Stimulated activated CD8-positive, alpha-beta memory T cell treated with anti-CD3 and anti-CD28 coated beads, Interleukin-15, amount 100 ng/mL, for 4 hours (primary cell): ENCODE data around the gene C17orf50.
A peak's percentile ranks its signal among the peaks of the same experiment; 100 is the strongest.

Experiments used
- DNase-seq, 2 donors: peaks; one replicate each; pipeline ENCODE4 v3.0.0-alpha.2; 2020; ENCODE audit warnings: low read depth in 2 of 2

Gene C17orf50

DNA sequence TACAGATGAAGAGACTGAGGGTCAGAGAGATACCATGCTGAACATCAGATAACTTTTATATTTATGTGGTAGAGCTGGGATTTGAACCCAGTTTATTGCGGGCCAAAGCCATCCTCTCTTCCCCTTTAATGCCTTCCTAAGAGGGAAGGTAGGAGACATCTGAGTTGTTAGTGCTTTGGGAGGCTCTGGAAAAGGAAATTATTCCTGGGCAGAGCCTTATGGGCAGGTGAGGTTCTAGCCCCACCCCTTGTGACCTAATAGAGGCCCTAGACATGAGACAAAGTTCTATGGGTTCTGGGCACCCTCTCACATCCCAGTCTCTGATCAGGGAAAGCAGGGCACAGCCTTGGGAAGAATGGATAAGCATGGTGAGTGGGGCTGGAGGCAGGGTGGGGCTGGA, at the start of gene C17orf50:
C17orf50 (plus strand) TSS at position 301 of the 400 bp plus-strand sequence; CDS start at position 356, 55 bp downstream.
- no peak for DNase-seq

- DNase-seq: no peak
Measured at GRCh38 chr17:35710950-35711349, 49.7 kb upstream of the C17orf50 start.

DNA sequence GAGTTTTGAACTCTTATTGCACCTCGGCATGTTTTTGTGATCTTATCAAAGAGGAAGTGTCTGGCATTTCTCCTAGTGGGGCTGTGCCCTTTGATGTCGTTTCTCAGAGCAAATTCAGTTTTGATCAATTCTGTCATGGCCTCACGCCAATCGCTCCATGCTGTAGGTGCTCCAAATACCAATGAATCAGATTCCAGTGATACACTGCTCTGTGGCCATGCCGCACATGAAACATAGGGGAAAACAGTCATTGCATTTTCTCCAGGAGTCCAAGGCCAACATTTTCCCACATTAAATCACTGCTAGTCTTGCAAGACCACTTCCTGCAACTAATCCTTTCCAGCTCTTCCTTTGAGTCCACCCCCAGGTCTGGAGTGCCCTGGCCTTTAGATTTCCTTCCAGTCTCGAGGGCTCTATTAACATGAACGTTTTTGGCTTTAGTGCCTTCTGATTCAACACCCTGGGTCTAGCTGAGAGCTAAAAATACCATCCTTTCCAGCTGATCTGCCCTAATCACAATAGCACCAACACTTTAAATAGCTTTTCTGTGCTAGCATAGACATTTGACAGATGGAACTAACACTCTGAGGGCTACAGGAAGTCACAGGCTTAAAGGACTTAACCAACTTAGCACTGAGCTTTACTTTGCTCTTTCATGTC, 47.5 kb upstream of the C17orf50 start:
- no peak for DNase-seq

- DNase-seq: no peak
Measured at GRCh38 chr17:35714988-35715387, 45.7 kb upstream of the C17orf50 start.

DNA sequence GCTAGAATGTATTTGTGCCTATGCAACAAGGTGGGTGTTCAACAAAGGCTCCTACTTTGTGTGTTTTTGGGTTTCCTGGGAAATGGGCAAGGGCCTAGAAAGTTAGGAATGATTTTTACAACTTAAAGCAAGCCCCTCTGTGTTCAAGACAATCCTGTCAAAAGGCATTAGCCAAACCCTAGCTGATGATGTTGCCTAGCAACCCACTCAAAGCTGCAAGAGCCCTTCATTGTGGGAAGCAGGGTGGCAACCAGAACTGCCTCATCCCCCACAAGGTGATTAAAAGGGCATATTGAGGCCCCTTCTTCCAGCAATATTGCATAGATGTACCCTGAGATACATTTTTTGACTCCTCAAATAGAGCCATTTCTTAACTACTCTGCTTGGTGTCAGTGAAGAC, 45.3 kb upstream of the C17orf50 start:
- no peak for DNase-seq

DNA sequence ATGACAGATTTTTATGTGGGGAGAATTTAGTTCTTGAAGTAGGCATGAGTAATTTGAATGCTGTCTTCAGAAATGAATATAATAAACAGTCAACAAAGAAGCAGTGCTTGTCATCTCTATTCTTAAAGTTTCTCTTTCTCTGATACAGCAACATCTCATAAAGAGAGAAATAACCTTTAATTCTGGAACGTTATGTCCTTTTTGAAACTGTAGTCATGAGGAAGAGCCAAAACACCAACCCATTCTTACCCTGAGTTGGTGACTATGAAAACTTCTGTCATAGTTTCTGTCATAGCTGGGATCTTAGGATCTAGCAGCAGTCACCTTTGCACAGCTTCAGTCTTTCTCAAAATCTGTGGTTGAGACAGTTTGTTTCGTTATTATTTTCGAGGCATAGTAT, 44.5 kb upstream of the C17orf50 start:
- no peak for DNase-seq

- no peak for DNase-seq
Measured at GRCh38 chr17:35716897-35717465, 43.7 kb upstream of the C17orf50 start.

GRCh38 chr17:35717475-35717874, 43.2 kb upstream of the C17orf50 start:
- no peak for DNase-seq

- no peak for DNase-seq
Measured at GRCh38 chr17:35723735-35724134, 37.0 kb upstream of the C17orf50 start.

GRCh38 chr17:35725058-35725457, 35.6 kb upstream of the C17orf50 start:
- DNase-seq: no peak

- DNase-seq: no peak
Measured at GRCh38 chr17:35725802-35726126, 34.9 kb upstream of the C17orf50 start.

DNA sequence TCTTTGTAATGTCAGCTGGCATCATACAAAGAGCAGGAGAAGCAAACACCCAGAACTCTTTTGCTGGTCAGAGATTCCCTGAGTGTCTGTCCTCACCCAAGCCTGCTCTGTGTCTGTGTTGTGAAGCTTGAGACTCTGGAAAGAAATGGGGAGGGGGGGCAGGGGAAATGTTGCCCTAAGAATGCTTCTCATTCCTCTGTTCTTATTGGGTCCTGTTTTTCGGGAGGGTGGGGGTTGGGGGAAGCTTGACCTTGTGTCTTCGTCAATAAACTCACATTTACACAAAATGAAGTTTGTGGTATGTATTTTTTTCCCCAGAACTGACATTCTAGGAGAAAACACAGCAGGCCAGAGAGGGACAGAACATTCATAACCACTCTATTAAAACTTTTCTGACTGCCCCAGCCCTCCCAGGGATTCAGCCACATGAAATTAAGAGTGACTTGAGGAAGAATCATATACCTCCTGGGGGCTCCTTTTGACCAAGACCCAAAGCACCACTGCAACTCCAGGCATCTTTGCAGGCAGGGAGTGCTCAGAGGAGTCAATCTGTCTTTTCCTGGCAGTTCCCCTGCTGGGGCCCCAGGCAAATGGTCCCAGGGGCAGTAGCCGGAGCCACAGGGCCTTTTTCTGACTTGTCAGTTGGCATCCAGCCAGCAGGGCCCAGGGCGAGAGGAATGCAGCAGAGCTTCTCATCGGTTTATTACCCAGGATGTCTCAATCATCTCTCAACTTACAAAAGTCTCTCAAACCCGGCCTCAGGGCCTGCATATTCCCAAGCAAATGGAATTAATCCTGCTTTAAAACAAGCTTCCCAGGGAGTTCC, 34.3 kb upstream of the C17orf50 start:
- DNase-seq: no peak

GRCh38 chr17:35726953-35727460, 33.7 kb upstream of the C17orf50 start:
- DNase-seq: no peak

DNA sequence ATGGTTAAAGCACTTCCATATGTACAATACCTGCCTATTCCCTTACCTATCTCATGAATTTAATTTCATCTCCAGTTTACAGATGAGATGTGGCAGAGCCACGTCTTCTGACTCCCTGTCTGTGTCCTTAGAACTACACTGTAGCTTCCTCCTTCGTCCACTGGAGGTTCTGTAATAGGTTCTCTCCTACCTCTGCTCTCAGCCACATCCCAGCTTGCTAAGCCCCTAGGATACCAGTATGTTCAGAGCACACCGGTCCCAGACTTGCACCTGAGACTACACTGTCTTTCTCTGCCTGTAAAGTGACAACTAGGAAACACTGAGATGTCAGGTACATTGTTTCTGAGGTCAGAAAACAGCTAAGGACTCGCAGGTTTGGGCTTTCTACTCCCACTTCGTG, 33.1 kb upstream of the C17orf50 start:
- DNase-seq: no peak

GRCh38 chr17:35728551-35728950, 32.1 kb upstream of the C17orf50 start:
- DNase-seq: no peak

DNA sequence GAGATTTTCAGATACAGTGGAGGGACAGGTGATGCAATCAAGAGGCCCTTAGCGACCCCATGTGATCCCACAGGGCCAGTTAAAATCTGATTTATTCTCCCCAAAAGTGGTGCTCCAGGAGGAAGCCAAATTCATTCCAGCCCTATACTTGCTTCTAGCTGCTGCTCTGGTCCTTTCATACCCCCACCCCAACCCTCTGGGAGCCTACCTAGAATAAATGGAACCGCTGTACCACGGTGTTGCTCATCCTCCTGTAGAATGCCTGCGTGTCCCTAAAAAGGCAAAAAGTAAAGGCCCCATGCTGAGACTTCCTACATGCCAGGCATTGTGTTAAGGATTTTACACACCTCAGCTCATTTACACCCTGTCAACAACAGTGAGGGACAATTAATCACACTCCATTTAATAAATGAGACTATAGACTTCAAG, 31.3 kb upstream of the C17orf50 start:
- DNase-seq: no peak

DNA sequence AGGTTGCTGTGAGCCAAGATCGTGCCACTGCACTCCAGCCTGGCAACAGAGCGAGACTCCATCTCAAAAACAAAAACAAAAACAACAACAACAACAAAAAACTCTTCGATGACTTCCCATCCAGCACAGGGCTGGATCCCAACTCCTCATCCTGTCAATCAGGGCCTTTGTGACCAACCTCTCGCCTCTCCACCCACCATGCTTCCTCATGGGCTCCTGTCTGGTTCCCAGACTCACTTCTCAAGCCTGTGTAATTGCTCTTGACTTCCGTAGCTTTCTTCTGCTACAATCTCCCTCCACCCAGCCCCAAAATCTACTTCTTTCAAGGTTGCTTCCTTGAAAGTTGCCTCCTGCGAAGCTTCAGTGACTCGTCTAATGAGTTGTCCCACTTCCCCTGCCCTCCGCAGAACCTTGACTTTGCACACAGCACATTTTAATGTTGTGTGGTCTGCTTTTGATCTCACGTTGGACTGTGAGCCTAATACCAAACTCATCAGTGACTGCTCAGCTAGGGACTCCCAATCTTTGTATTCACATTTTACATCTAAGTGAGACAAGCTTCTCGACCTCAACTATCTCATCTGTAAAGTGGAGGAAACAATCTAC, 30.2 kb upstream of the C17orf50 start:
- DNase-seq: no peak

GRCh38 chr17:35731239-35731916, 29.3 kb upstream of the C17orf50 start, which contains the start of gene RASL10B:
Gene RASL10B (plus strand): TSS chr17:35731639. CDS start chr17:35735185, 3,546 bp downstream.
- DNase-seq: peak; percentile 12 to 31

DNA sequence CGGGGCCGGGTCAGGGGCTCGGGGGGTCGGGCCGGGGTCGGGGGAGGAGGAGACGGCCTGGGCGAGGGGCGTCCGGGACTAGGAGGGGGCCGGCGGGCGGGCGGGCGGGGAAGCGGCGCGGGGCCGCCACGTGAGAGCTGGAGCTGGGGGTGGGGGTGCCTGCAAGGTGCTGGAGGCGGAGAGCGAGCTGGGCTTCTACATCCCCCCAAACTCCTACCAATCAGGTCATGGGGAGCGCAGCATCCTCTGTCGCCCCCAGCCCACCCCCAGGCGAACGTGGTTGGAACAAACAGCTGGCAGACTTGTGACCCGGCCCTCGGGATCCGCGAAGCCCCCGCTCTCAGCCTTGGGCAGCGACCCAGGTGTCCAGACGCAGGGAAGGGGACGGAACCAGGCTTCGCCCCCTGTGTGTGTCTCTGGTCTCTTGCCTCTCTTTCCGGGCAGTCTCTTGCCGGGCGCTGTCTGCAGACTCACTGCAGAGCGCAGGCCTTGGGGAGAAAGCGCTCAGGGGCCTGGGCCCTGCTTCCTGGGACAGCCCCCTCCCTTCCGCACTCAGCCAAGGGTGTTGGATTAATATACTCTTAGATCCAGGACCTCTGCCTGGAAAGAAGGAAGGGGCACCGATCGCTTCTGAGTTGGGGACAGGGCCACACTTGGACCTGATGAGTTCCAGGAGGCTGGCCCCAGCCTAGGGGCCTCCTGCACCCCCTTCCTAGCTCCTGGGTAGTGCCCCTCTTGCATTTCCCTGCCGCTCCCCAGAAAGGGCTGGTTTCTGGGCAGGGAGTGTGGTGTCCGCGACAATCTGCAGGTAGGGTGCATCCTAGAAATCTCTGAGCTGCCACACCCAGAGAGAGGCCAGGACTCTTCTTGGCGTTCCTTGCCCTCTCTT, 28.5 kb upstream of the C17orf50 start:
- no peak for DNase-seq

DNA sequence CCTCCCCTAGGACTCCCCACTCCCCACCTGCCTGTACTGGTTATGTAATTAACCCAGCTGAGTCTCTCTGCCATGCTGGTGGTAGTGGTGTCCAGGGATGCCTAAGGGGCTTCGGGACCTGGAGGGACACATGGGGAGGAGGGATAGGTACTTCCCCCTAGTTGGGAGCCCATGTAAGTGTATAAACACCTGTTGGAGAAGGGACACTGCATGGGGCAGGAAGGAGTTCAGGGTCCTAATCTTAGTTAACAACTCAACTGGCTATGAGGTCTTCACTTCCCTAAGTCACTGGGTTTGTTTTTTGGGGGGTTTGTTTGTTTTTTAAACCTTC, 27.9 kb upstream of the C17orf50 start:
- DNase-seq: no peak

GRCh38 chr17:35733366-35733765, 27.3 kb upstream of the C17orf50 start:
- DNase-seq: no peak
